NOMO-1 treated with DMSO at 0.1 percent for 48 hours (cell line): Measurements from ENCODE around the gene HMG20A.
"Not testable (repeated sequence)": the region's sequence is repeated elsewhere in the genome, so short reads cannot be mapped to it uniquely, and the experiment has no call there.

Experiments
- DNase-seq: peaks from one replicate; lab custom pipeline; 2025; ENCODE audit not compliant: unreplicated experiment; lab: John Stamatoyannopoulos, UW

HMG20A gene

DNA sequence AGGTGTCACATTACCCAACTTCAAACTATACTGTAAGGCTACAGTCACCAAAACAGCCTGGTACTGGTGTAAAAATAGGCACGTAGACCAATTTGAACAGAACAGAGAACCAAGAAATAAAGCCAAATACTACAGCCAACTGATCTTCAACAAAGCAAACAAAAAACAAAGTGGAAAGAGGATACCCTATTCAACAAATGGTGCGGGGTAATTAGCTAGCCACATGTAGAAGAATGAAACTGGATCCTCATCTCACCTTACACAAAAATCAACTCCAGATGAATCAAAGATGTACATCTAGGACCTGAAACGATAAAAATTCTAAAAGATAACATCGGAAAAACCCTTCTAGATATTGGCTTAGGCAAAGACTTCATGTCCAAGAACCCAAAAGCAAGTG is 13.8 kb upstream of the HMG20A start:
- no peak for DNase-seq

DNA sequence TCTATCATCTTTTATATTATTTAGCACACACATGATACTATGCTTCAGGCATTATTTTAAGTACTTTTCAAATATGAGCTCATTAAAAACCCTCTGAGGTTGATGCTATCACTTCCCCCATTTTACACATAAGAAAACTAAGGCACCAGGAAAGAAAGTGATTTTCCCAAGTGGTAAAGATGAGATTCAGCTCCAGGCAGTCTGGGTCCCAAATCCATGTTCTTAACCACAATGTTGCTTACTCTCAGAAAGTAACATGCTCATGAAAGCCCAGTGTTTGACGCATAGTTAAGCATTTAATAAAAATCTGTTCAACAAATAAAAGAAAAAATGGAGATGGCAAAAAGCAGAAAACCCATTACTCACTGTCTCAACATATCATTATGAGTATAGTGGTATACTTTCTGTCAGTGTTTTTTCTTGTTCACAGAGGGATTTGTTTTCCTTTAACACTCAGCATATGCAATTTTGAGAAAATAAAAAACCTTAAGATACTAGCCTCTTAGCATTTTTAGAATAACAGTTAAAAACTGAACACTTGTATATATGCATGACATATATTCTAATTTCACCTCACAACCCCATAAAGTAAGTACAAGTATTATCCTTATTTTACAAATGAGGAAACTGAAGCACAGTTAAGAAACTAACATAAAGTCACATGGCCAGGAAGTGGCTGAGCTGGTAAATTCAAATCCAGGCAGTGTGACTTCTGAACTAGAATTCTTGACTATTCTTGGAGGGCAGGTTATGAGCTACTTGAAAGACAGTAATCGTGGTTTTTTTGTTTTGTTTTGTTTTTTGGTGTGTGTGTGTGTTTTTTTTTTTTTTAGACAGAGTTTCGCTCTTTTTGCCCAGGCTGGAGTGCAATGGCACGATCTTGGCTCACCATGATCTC is 11.2 kb upstream of the HMG20A start:
- peak; percentile 62 for DNase-seq

DNA sequence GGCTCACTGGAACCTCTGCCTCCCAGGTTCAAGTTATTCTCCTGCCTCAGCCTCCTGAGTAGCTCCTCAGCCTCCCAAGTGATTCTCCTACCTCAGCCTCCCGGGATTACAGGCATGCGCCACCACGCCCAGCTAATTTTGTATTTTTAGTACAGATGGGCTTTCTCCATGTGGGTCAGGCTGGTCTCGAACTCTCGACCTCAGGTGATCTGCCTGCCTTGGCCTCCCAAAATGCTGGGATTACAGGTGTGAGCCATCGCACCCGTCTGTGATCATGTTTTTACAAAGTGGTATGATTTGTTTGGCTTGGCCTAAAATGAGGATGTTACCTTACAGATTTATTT is 10.6 kb upstream of the HMG20A start:
- DNase-seq: not testable (repeated sequence)

DNA sequence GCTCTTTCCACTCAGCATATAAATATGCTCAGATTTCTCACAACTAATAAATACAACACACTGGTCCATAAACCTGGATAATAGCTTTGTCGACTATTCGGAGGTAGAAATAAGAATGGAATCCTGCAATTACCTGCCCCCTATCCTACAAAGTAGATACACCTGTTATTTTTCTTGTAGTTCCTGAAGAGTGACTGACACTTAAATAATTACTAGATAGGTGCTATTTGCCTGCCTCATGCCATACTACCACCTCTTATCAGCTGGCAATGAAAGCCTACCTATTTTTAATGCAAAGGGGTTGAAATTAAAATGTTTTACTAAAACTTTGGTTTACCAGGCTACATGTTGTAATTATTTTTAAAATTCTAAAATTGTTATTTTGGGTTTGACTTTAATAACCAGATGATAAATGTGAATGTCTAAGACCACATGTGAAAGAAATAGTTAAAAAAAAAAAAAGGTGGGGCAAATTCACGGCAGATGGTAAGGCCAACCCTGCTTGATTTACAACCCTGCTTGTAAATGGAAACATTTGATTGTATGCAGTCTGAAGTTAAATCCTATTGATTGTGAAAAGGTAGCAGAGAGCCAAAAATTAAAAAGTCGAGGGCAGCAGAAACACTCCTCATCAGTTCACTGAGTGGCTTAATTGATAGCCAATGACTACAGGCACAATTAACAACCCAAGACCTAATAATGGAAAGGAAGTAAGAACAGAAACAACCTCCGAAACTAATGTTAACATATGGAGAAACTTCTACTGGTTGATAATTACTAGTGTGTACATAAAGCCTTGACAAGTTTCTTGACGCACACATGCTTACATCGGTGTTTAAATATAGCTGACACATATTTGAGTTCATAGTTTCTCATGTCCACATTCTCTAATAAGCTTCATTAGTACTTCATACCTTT is 9.7 kb upstream of the HMG20A start:
- DNase-seq: no peak

DNA sequence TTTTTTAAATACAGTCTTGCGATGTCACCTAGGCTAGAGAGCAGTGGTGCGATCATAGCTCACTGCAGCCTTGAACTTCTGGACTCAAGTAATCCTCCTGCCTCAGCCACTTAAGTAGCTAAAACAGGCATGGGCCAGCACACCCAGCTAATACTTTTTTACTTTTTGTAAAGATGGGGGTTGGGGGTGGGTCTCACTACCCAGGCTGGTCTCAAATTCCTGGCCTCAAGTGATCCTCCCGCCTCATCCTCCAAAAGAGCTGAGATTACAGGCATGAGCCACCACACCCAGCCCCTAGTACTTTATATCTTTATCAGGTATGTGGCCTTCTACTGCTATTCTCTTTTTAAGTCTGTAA is 9.1 kb upstream of the HMG20A start:
- no peak for DNase-seq

DNA sequence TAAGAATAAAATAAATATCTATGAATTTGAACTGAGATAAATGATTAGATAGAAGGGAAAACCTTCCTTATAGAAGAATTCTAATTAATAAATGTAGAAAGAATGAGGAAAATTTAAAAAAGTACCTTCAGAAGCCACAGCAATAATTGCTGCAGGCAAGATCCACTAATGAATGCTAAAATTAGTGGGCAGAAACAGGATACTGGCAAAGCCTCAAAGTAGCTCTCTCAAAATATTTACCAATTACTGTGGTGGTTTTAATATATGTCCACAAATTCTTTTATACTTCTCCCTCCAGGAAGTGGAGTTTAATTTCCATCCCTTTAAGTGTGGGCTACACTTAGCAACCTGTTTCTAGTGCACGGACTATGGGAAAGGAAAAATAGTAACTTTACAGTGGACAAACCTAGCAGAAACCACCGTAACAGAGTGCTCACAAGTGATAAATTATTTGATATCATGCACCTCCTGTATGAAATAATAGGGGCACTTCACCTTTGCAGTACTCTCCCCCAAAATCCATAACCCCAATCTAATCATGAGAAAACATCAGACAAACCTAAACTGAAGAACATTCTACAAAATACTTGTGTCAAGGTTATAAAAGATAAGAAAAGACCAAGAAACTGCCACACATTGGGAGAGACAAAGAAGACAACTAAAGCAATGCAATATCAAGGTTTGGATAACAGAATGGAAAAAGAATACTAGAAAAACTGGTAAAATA is 7.6 kb upstream of the HMG20A start:
- DNase-seq: no peak

DNA sequence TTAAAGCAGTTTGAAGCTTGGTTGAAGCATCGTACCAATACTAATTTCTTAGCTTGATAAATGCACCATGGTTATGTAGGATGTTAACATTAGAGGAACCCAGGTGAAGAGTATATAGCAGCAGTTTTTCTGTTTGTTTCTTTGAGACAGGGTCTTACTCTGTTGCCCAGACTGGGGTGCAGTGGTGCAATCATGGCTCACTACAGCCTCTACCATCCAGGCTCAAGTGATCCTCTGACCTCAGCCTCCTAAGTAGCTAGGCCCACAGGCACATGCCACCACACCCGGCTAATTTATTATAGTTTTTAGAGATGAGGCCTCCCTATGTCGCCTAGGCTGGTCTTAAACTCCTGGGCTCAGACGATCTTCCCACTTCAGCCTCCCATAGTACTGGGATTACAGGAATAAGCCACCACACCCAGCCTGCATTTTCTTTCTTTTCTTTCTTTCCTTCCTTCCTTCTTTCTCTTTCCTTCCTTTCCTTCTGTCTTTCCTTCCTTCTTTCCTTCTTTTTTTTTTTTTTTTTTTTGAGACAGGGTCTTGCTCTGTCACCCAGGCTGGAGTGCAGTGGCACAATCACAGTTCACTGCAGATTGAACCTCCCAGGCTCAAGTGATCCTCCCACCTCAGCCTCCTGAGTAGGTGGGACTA is 6.9 kb upstream of the HMG20A start:
- DNase-seq: no peak

DNA sequence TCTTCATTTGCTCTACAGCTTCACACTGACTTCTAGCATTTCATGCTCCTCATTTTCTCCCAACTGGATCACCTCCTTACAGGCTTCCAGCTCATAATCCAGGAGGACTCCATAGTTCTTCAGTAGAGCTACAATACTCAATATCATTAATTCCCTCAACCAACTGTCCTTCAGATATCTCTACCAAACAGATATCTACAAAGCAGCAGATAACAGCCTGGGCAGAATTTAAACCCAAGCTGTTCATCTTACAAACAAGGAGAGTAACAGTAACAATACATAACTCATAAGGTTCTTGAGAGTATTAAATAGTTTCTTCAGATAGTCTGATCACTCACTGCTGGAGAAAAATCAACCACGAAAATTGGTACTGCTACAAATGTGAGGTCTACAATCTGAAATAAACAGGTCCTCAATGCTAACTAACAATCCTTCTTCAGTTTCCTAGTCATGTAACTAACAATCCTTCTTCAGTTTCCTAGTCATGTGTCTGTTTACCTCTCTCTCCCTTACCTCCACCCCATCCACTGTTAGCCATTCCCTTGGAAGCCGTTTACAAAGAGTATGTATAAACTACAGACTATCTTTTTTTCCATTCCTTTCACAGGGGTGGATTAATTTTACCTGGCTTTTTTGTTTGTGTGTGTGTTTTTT is 5.8 kb upstream of the HMG20A start:
- DNase-seq: no peak

DNA sequence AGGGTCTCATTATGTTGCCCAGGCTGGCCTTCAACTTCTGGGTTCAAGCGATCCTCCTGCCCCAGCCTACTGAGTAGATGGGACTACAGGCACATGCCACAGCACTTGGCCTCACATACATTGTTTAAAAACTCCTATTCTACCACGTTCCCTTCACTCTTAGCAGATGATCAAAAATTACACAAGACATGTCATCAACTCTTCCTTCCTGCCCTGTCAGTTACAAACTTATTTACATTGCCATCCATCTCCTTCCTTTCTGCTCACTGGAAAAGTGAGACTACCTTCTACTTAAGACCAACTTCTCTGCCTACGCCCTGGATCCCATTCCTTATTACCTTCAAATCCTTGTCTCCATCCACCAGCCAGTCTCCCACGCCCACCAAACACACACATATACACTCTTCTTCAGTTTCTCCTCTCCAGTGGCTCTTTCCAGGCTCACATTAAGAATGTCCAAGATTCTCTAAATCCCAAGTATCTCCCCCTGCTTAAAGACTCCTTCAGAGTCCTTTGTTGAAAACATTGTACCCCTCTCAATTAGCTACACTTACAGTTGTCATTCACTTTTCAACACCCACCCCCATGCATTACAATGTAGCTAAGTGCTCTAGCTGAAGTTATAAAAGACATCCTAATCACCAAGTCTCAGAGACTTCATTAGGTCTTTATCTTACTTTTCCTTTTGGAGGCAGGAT is 5.1 kb upstream of the HMG20A start:
- no peak for DNase-seq

DNA sequence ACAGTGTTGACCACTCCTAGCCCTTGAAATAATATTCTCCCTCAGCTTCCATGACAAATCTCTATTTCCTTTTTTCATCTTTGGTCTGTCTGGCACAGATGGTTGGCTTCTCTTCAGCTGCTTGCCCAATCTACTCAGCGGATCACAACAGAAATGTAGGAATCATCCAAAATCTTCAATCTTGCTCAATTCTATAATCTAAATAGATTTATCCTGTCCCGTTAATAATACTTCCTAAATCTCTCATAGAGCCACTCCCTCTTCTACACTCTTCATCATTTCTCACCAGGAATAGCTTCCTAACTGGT is 4.6 kb upstream of the HMG20A start:
- no peak for DNase-seq

DNA sequence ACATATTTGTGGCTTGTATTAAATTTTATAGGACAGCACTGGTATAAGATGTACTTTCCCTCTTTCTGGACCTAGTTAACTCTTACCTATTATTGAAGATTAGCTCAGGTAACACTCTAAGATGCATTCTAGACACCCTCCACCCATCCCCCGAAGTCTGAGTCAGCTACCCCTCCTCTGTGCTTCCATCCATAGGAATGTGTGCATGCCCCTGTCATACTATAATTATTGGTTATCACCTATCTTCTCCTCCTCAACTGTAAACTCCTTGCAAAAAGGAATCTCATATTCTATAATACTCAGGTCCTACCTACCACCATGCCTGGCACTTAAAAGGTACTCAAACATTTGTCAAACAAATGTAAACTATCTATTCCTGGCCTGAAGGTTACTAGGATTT is 3.7 kb upstream of the HMG20A start:
- no peak for DNase-seq

DNA sequence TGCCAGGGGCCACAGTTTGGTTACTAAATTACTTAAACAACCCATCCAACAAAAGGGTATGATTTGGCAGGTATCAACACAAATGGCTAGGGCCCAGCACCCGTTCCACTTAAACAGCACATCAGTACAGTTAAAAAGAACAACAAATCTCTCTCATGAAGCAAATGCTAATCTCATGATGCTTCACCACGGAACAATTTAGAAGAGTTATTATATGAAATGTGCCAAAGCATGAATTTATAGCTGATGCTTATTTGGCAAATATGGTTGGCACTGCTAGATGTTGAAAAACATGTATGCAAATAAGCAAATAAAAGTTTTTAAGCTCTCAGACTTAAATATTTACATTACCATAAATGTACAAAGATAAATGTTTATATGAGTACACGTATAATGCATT is 3.1 kb upstream of the HMG20A start:
- DNase-seq: no peak

DNA sequence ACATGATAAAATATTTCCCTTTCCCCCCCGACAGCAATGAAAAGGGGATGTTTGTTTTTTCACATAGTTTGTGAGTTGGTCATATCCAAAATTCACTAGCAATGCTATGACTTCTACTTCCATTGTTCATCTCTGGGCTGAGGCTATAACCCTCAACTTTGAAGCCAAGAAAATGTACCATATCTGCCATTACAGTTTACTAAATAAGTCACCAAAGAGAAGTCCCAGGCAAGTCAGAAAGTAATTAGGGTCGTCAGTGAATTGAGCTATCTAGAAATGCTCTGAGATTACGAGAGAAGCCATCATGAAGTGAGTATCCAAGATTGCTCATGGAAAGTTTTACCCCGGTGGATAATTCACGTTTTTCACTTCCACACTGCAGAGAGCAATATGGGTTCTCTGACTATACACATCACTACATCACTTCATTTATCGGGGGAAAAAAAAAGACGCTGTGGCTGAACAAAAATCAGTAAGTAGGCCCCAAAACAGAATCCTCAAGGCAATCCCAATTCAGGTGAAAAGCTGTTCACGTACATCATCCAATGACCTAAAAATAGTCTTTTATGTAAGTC is 2.2 kb upstream of the HMG20A start:
- DNase-seq: no peak

DNA sequence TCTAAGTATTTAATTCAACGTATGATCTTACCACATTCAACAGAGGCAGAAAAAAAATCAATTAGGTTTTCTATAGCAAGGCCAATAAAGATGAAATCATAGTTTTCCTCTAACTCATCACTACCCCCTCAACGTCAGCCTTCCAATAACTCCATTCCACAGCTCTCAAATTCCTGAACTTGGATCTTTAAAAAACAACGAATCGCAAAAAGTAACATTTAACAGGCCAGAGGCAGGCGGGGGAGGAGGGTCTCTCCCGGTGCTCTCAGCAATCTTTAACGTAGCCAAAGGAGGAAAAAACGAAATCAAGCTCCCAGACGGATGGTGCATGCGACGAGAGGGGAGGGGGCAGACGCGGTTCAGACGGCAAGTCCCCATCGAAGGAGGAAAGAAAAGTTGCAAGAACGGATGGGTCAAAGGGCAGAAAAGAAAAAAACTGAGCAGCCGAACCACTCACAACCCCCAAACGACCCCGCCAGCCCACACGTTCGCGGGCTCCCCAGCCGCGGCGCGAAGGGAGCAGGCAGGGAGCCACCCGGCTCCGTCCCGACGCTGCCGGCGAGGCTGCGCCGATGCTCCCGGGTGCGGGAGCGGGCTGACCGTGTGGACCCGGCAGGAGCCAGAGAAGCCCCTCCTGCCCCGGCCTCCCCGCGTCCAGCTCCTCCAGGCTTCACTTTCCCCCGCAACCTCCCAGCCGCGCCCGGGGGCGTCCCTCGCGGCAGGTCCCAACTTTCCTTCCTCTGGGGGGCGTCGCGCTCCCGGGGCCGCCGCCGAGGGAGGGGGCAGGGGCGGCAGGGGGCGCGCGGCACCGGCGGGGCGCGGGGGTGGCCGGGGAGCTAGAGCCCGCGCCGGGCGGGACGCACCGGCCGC is 1.5 kb upstream of the HMG20A start:
- no peak for DNase-seq

DNA sequence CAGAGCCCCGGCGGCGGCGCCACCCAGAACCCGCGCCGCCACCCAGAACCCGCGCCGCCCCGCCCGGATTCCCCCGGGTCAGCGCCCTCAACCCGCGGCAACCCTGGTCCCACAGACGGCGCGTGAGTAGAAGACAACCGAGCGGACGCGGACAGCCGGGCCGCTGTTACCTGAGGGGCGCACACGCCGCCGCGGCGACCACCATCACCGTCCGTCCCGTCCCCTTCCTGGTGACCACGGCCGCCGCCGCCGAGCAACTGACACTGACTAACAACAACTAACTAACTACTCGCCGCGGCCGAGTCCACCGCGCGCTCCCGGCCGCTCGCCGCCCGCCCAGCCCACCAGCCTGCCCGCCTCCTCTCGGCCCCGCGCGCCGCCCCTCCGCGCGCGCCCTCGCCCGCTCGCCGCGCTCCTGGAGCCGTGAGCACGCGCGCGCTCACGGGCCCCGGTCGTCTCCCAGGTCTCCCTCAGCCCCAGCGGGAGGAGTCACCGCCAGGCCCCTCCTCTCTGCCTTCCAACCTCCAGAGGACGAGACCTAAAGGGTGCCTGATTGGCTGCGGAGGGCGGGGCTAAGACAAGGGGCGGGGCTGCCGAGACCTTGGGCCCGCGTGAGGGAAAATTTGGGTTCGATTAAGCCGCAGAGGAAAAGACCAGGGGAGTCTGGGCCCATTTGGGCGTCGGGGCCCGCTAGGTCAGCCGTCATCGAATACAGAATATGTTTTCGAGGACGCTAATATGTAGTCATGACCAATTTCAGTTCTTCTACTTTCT is 665 bp upstream of the HMG20A start, which contains the start of gene PEAK1:
Gene PEAK1, minus strand, starts transcription at position 269 of the 774 bp plus-strand sequence. CDS start 238,178 bp downstream, outside the sequence.
- peak; percentile 96 for DNase-seq

DNA sequence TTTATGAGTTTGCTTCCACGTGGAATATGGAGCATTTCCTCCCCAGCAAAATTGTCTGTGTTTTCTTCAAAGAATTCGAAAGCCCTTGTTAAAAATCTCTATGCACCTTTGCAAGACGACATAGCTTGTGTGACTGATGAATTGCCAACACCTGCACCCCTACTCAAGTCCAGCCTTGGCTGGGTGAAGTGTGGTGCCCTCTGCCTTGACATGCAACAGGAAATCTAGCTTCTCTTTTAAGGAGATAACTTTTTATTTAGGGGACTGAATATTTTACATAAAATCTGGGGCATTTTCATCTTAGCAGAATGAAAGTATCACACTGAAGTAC is 647 bp downstream of the HMG20A start:
- no peak for DNase-seq

DNA sequence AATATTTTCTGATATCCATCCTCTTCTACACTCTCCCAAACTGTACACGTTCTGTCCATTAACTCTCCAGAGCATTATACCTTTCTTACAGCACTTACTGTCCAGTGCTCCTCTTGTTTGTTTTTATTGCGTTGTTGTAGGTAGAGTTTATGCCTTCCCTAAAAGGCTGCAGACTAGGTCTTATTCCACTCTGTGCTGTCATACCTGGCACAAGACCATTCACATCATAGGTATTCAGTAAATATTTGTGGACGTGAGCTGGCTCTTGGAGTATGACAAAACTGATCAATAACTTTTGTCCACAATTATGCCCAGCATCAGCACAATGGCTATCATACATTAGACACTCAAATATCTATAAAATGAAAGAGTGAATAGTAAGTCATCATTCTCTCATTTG is 4.4 kb downstream of the HMG20A start:
- DNase-seq: no peak

DNA sequence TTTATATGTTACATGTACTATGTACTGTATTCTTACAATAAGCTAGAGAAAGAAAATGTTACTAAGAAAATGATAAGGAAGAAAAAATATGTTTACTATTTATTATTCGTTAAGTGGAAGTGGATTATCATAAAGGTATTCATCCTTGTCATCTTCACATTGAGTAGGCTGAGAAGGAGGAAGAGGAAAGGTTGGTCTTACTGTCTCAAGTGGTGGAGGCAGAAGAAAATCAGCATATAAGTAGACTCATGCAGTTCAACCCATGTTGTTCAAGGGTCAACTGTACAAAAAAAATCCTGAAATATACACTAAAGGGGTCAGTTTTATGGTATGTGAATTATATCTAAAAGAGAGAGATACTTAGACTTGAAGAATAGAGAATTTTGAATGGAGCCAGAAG is 5.7 kb downstream of the HMG20A start:
- DNase-seq: no peak
